Left cardiac atrium (tissue), 4 donors: Measurements from ENCODE around the gene VSIG4. TPM values are rescaled to one million over a fixed set of nuclear protein-coding genes. Genes with fewer than 3 reads are reported as not detected.
"Not testable (repeated sequence)": the region's sequence is repeated elsewhere in the genome, so short reads cannot be mapped to it uniquely, and the experiment has no call there.

Experiments used
- ATAC-seq, 2 donors: fragments of 200-7000 bp; cut with Tn5 transposase; one replicate each; pipeline ENCODE4 v1.9.1; 2020; ENCODE audit warnings: mild to moderate bottlenecking in 2 of 2, moderate library complexity in 2 of 2
- DNase-seq: peaks from one replicate; pipeline ENCODE4 v3.0.0-alpha.2; 2020
- intact Hi-C, 2 donors: fragments of 100-400 bp; cut with DNase I; formaldehyde crosslinking; loops; one replicate each; pipeline versions ENCODE4 v1.14.1 to v1.15.1; 2022 to 2023
- long read RNA-seq: library from polyadenylated mRNA; unstranded; transcript quantifications from one replicate; pipeline ENCODE4 v2.0.0, GENCODE V29; 2021
- total RNA-seq, 2 donors: library from RNA; stranded (reverse); fragmentation: NEBNext Ultra II Directional; extraction: Animal tissue kit (Norgen Biotek cat#: 25700); gene quantifications; one replicate each; pipeline ENCODE4 v1.2.1, GENCODE V29; 2021
- donor health status: DM: no; HTN: yes; CAD: no.
- donor health status: DM: no; HTN: yes; CAD: no; lungs with severe emphysema.
- donor health status: DM: yes; HTN: yes; CAD: no.
- donor health status: Dilated cardiomyopathy.

Gene VSIG4
- 100 to 1,000 TPM in 1 of 2 donors, 10 to 100 TPM in 1; 76.3 to 182 TPM for total RNA-seq
- long read RNA-seq, transcript VSIG4-201 (8 exons, 1,834 nt): major isoform, 9 of 15 reads
- long read RNA-seq, partial matches to known transcripts: 1 of 15 reads
- long read RNA-seq, other reads (novel, unspliced or antisense): 4 of 15 reads

GRCh38 chrX:66039944-66040343 lies at the start of gene VSIG4:
TSS of gene VSIG4 (minus strand) at chrX:66040080. CDS start at chrX:66039998, 82 bp downstream.
- peak; percentile 31 for DNase-seq
- intact Hi-C loops: no loop called here
- peak in 1 of 2 donors; percentile 77 for ATAC-seq

- no peak for ATAC-seq
- intact Hi-C loops: no loop called here
These were observed 36.9 kb upstream of the VSIG4 start for GRCh38 chrX:66076801-66077200.

GRCh38 chrX:66074920-66075879 lies 35.3 kb upstream of the VSIG4 start:
- DNase-seq (peak; percentile 51), ATAC-seq (peak in 1 of 2 donors; percentile 42)
- intact Hi-C loops: no loop called here

More at GRCh38 chrX:66076801-66077200, 36.9 kb upstream of the VSIG4 start:
- no peak for DNase-seq

- no peak for DNase-seq
- intact Hi-C loops: no loop called here
- no peak for ATAC-seq
These were observed 31.2 kb upstream of the VSIG4 start for GRCh38 chrX:66071126-66071525.

- intact Hi-C loops: no loop called here
- DNase-seq: no peak
These were observed 24.4 kb upstream of the VSIG4 start for GRCh38 chrX:66064261-66064660.

GRCh38 chrX:66057019-66057418 lies 17.1 kb upstream of the VSIG4 start:
- DNase-seq, ATAC-seq, intact Hi-C loops: not testable (repeated sequence)

More at GRCh38 chrX:66064261-66064660, 24.4 kb upstream of the VSIG4 start:
- ATAC-seq: no peak

- no peak for ATAC-seq
- no peak for DNase-seq
- intact Hi-C loops: no loop called here
These were observed 15.1 kb upstream of the VSIG4 start for GRCh38 chrX:66054978-66055377.

- DNase-seq (no peak), ATAC-seq (no peak)
- intact Hi-C loops: no loop called here
These were observed 13.5 kb upstream of the VSIG4 start for GRCh38 chrX:66053414-66053813.

- ATAC-seq: no peak
These were observed 12.1 kb upstream of the VSIG4 start for GRCh38 chrX:66051980-66052379.

GRCh38 chrX:66050140-66050569 lies 10.3 kb upstream of the VSIG4 start:
- DNase-seq: no peak
- ATAC-seq: peak; percentile 59 to 86
- intact Hi-C loops: no loop called here

More at GRCh38 chrX:66051980-66052379, 12.1 kb upstream of the VSIG4 start:
- no peak for DNase-seq
- intact Hi-C loops: no loop called here

GRCh38 chrX:66049056-66049455 lies 9.2 kb upstream of the VSIG4 start:
- intact Hi-C loops: no loop called here
- no peak for ATAC-seq

GRCh38 chrX:66046612-66047235 lies 6.8 kb upstream of the VSIG4 start:
- no peak for DNase-seq
- intact Hi-C loops: no loop called here
- ATAC-seq: no peak

More at GRCh38 chrX:66049056-66049455, 9.2 kb upstream of the VSIG4 start:
- DNase-seq: no peak

GRCh38 chrX:66045894-66046293 lies 6.0 kb upstream of the VSIG4 start:
- ATAC-seq (no peak), DNase-seq (no peak)
- intact Hi-C loops: no loop called here

GRCh38 chrX:66043584-66043983 lies 3.7 kb upstream of the VSIG4 start:
- intact Hi-C loops: no loop called here
- DNase-seq (no peak), ATAC-seq (no peak)

- intact Hi-C loops: no loop called here
- ATAC-seq (no peak), DNase-seq (no peak)
These were observed 2.6 kb upstream of the VSIG4 start for GRCh38 chrX:66042307-66043077.

- ATAC-seq (no peak), DNase-seq (no peak)
- intact Hi-C loops: no loop called here
These were observed 1.8 kb downstream of the VSIG4 start for GRCh38 chrX:66038115-66038514.

- intact Hi-C loops: no loop called here
- no peak for ATAC-seq
These were observed 3.6 kb downstream of the VSIG4 start for GRCh38 chrX:66036231-66036630.

GRCh38 chrX:66035667-66036066 lies 4.2 kb downstream of the VSIG4 start:
- ATAC-seq: no peak
- intact Hi-C loops: no loop called here

More at GRCh38 chrX:66036231-66036630, 3.6 kb downstream of the VSIG4 start:
- DNase-seq: no peak

More at GRCh38 chrX:66035667-66036066, 4.2 kb downstream of the VSIG4 start:
- no peak for DNase-seq
